Glutamatergic neuron (in vitro differentiated cells): ENCODE results near the gene THSD4. TPM values are rescaled to one million over a fixed set of nuclear protein-coding genes. Genes with fewer than 3 reads are reported as not detected.

Experiments
- DNase-seq: peaks from one replicate; pipeline ENCODE4 v3.0.0; 2022
- H3K27ac Mint-ChIP-seq: one replicate; pipeline ENCODE4 v1.8.0; 2020; ENCODE audit warnings: mild to moderate bottlenecking, mixed read lengths, inconsistent platforms; ENCODE audit not compliant: unreplicated experiment
- H3K27me3 Mint-ChIP-seq: one replicate; pipeline ENCODE4 v1.8.0; 2020; ENCODE audit warnings: mild to moderate bottlenecking, moderate library complexity, mixed read lengths, inconsistent platforms; ENCODE audit not compliant: unreplicated experiment
- H3K36me3 Mint-ChIP-seq: one replicate; pipeline ENCODE4 v1.8.0; 2020; ENCODE audit warnings: mild to moderate bottlenecking, mixed read lengths, inconsistent platforms; ENCODE audit not compliant: unreplicated experiment
- H3K4me1 Mint-ChIP-seq: one replicate; pipeline ENCODE4 v1.8.0; 2020; ENCODE audit warnings: mild to moderate bottlenecking, low read depth, mixed read lengths, inconsistent platforms; ENCODE audit not compliant: unreplicated experiment
- H3K4me3 Mint-ChIP-seq: one replicate; pipeline ENCODE4 v1.8.0; 2020; ENCODE audit warnings: mild to moderate bottlenecking, mixed read lengths, inconsistent platforms; ENCODE audit not compliant: unreplicated experiment
- H3K9me3 Mint-ChIP-seq: one replicate; pipeline ENCODE4 v1.8.0; 2020; ENCODE audit warnings: mild to moderate bottlenecking, moderate library complexity, mixed read lengths, inconsistent platforms; ENCODE audit not compliant: unreplicated experiment
- CTCF ChIP-seq: fragments of 200-600 bp; sonication (generic); IDR thresholded peaks from one replicate; pipeline ENCODE4 v1.5.0; 2021; ENCODE audit not compliant: partially characterized antibody, unreplicated experiment
- total RNA-seq: library from RNA; stranded (reverse); fragmentation: NEBNext Ultra II Directional; extraction: Animal tissue kit (Norgen Biotek cat#: 25700); gene quantifications from one replicate; pipeline ENCODE4 v1.2.1, GENCODE V29; 2021; ENCODE audit not compliant: unreplicated experiment

The THSD4 gene
- total RNA-seq, 1 donor from 2014 or later: 12.3 TPM

GRCh38 chr15:71110405-71111180 lies 4.7 kb upstream of the THSD4 start:
- Mint-ChIP-seq H3K36me3 (no peaks in the 10 kb centered on the region), H3K27ac (no peak overlapping the region), H3K4me3 (no peak overlapping the region), H3K4me1 (peaks cover 7% of the 10 kb centered on the region), H3K9me3 (peaks cover 6% of the 10 kb centered on the region), H3K27me3 (no peaks in the 10 kb centered on the region)
- DNase-seq: no peak
- TF ChIP-seq CTCF: no peak

- Mint-ChIP-seq H3K4me3 (no peak overlapping the region), H3K27me3 (no peaks in the 10 kb centered on the region), H3K4me1 (peaks cover 7% of the 10 kb centered on the region), H3K36me3 (no peaks in the 10 kb centered on the region), H3K27ac (no peak overlapping the region), H3K9me3 (peaks cover 6% of the 10 kb centered on the region)
- DNase-seq: no peak
- no peak for TF ChIP-seq CTCF
Observed at GRCh38 chr15:71111181-71111565, 4.1 kb upstream of the THSD4 start.

GRCh38 chr15:71111950-71112349 lies 3.3 kb upstream of the THSD4 start:
- no peak for TF ChIP-seq CTCF
- H3K36me3 Mint-ChIP-seq: no peaks in the 10 kb centered on the region
- peaks cover 2% of the 10 kb centered on the region for H3K27me3 Mint-ChIP-seq
- no peak overlapping the region for H3K27ac Mint-ChIP-seq
- peaks cover 7% of the 10 kb centered on the region for H3K4me1 Mint-ChIP-seq
- no peak for DNase-seq
- peaks cover 6% of the 10 kb centered on the region for H3K9me3 Mint-ChIP-seq
- H3K4me3 Mint-ChIP-seq: no peak overlapping the region

- Mint-ChIP-seq H3K36me3 (no peaks in the 10 kb centered on the region), H3K9me3 (peaks cover 3% of the 10 kb centered on the region), H3K4me3 (no peak overlapping the region), H3K4me1 (peaks cover 7% of the 10 kb centered on the region), H3K27ac (no peak overlapping the region), H3K27me3 (peaks cover 3% of the 10 kb centered on the region)
- no peak for TF ChIP-seq CTCF
- DNase-seq: no peak
Observed at GRCh38 chr15:71112429-71112828, 2.8 kb upstream of the THSD4 start.

GRCh38 chr15:71114066-71114680 lies 1.1 kb upstream of the THSD4 start:
- no peak overlapping the region for H3K27ac Mint-ChIP-seq
- H3K27me3 Mint-ChIP-seq: peaks cover 6% of the 10 kb centered on the region
- peaks cover 3% of the 10 kb centered on the region for H3K9me3 Mint-ChIP-seq
- H3K4me1 Mint-ChIP-seq: peaks cover 7% of the 10 kb centered on the region
- no peak for DNase-seq
- H3K36me3 Mint-ChIP-seq: no peaks in the 10 kb centered on the region
- peak overlapping the region; percentile 67 for H3K4me3 Mint-ChIP-seq
- TF ChIP-seq CTCF: no peak
